ENCODE measurements around the gene MT1B. TPM values are rescaled to one million over a fixed set of nuclear protein-coding genes. Genes with fewer than 3 reads are reported as not detected.
A peak's percentile ranks its signal among the peaks of the same experiment; 100 is the strongest.

MT1B gene
- total RNA-seq, 4 donors from 2014 or later = not detected

- intact Hi-C loops (cut with DNase I) = no loop called here
- TF ChIP-seq POLR2A (IDR thresholded peaks at IDR 0.05) (no peak), CTCF (IDR thresholded peaks at IDR 0.05) (no peak)
- DNase-seq = no peak
- H3K4me1 ChIP-seq = peaks cover 28 to 80% (median 35%) of the 10 kb centered on the region in 3 donors
- no peaks in the 10 kb centered on the region for H3K27me3 ChIP-seq
- WGBS, 2 donors = 42 to 48% methylated on average over 5 of the region's 5 CpGs
- H3K36me3 ChIP-seq = peaks cover 0 to 12% (median 0%) of the 10 kb centered on the region in 3 donors
- peak overlapping the region; percentile 67 to 87 (median 82) for H3K4me3 ChIP-seq
- H3K27ac ChIP-seq = peak overlapping the region; percentile 86 to 93 (median 90)
- no peaks in the 10 kb centered on the region for H3K9me3 ChIP-seq
These were observed 31.9 kb downstream of the MT1B start for GRCh38 chr16:56683424-56684172.

- Histone ChIP-seq H3K27me3 (no peaks in the 10 kb centered on the region), H3K36me3 (peaks cover 0 to 12% (median 0%) of the 10 kb centered on the region in 3 donors), H3K27ac (peak overlapping the region; percentile 86 to 93 (median 90)), H3K9me3 (no peaks in the 10 kb centered on the region), H3K4me1 (peaks cover 28 to 81% (median 41%) of the 10 kb centered on the region in 3 donors), H3K4me3 (peak overlapping the region; percentile 67 to 87 (median 82))
- DNase-seq = no peak
- intact Hi-C loops (cut with DNase I) = no loop called here
- no peak for TF ChIP-seq CTCF (IDR thresholded peaks at IDR 0.05)
- TF ChIP-seq POLR2A (IDR thresholded peaks at IDR 0.05) = no peak
- 34 to 61% methylated on average over 4 of the region's 4 CpGs for WGBS, 2 donors
These were observed 32.7 kb downstream of the MT1B start for GRCh38 chr16:56684256-56684925.

GRCh38 chr16:56684926-56685590 lies 33.4 kb downstream of the MT1B start:
- TF ChIP-seq CTCF (IDR thresholded peaks at IDR 0.05) (no peak), POLR2A (IDR thresholded peaks at IDR 0.05) (peak in 1 of 4 donors; percentile 14)
- DNase-seq = no peak
- 29 to 39% methylated on average over 1 to 4 of the region's 4 CpGs for WGBS, 2 donors

GRCh38 chr16:56686758-56687157 lies 35.1 kb downstream of the MT1B start:
- WGBS, 2 donors = 89 to 91% methylated on average over 7 of the region's 7 CpGs
- H3K36me3 ChIP-seq = peaks cover 0 to 12% (median 0%) of the 10 kb centered on the region in 3 donors
- intact Hi-C loops (cut with DNase I) = no loop called here
- TF ChIP-seq CTCF (IDR thresholded peaks at IDR 0.05) = no peak
- TF ChIP-seq POLR2A (IDR thresholded peaks at IDR 0.05) = no peak
- peak overlapping the region in 1 of 4 donors; percentile 91 for H3K27ac ChIP-seq
- no peak overlapping the region for H3K4me3 ChIP-seq
- no peak for DNase-seq
- peaks cover 24 to 87% (median 42%) of the 10 kb centered on the region in 3 donors for H3K4me1 ChIP-seq
- no peaks in the 10 kb centered on the region for H3K27me3 ChIP-seq
- H3K9me3 ChIP-seq = no peaks in the 10 kb centered on the region

More at GRCh38 chr16:56684926-56685590, 33.4 kb downstream of the MT1B start:
- Histone ChIP-seq H3K9me3 (no peaks in the 10 kb centered on the region), H3K36me3 (peaks cover 0 to 12% (median 0%) of the 10 kb centered on the region in 3 donors), H3K4me3 (peak overlapping the region; percentile 67 to 87 (median 82)), H3K27me3 (no peaks in the 10 kb centered on the region), H3K4me1 (peaks cover 28 to 81% (median 46%) of the 10 kb centered on the region in 3 donors), H3K27ac (peak overlapping the region; percentile 86 to 93 (median 90))
- intact Hi-C loops (cut with DNase I) = no loop called here

All from esophagus squamous epithelium (tissue), 5 donors.